Sigmoid colon (tissue), 4 donors: ENCODE data around the gene PANK4.

Experiments used
- CTCF ChIP-seq, 4 experiments: fragments of 450-650 bp in 3 of 4; fragments of 200-600 bp in 1 of 4; IDR thresholded peaks; one replicate each; pipeline ENCODE4 v1.5.1; 2016 to 2019; ENCODE audit warnings: antibody characterized with exemption in 4 of 4, mild to moderate bottlenecking in 3 of 4, moderate library complexity in 2 of 4
- POLR2A ChIP-seq, 2 donors: fragments of 450-650 bp; IDR thresholded peaks; one replicate each; pipeline ENCODE4 v1.6.1; 2016; ENCODE audit warnings: antibody characterized with exemption in 2 of 2, mild to moderate bottlenecking in 2 of 2, moderate library complexity in 2 of 2
- POLR2AphosphoS5 ChIP-seq, 4 donors: sonication (generic); formaldehyde crosslinking; IDR thresholded peaks; one replicate each; pipeline ENCODE4 v1.6.1; 2017; ENCODE audit warnings: antibody characterized with exemption in 4 of 4

- TF ChIP-seq CTCF (IDR thresholded peaks at IDR 0.05) = no peak
- TF ChIP-seq POLR2AphosphoS5 (IDR thresholded peaks at IDR 0.05) = no peak
- no peak for TF ChIP-seq POLR2A (IDR thresholded peaks at IDR 0.05)
Observed at GRCh38 chr1:2492091-2492490, 34.3 kb downstream of the PANK4 start.
